IMR-90 (cell line): ENCODE measurements around the gene ROR2. TPM values are rescaled to one million over a fixed set of nuclear protein-coding genes. Genes with fewer than 3 reads are reported as not detected.

Experiments
- ATAC-seq: fragments of 200-7000 bp; cut with Tn5 transposase; 2 replicates; pipeline ENCODE4 v1.9.1; 2020; ENCODE audit warnings: low read depth, mild to moderate bottlenecking, moderate library complexity
- BruUV-seq: library from RNA; stranded (reverse); fragments of 400-500 nt; replicated peaks from 2 replicates; lab custom pipeline; 2021; lab: Mats Ljungman, UMichigan
- CTCF ChIA-PET: fragments of 300-600 bp; formaldehyde crosslinking; extraction: SDS; loops from one replicate; lab custom pipeline; 2021; ENCODE audit warnings: antibody characterized with exemption; lab: Yijun Ruan, JAX
- POLR2A ChIA-PET: fragments of 300-600 bp; sonication (Branson Sonifier 250); formaldehyde crosslinking; loops from one replicate; lab custom pipeline; 2022; ENCODE audit warnings: antibody characterized with exemption; ENCODE audit not compliant: unreplicated experiment; lab: Charles Lee
- DNase-seq: peaks from one replicate; pipeline ENCODE4 v3.0.0; 2013
- H2AFZ ChIP-seq: replicated peaks from 2 replicates; pipeline ENCODE3; 2013; ENCODE audit warnings: low read length, mild to moderate bottlenecking; ENCODE audit not compliant: poor library complexity
- H2AK5ac ChIP-seq: 2 replicates; pipeline ENCODE4 v1.6.1; 2013; ENCODE audit warnings: low read depth, low read length, inconsistent platforms
- H2AK9ac ChIP-seq: replicated peaks from 2 replicates; pipeline ENCODE3; 2013; ENCODE audit warnings: mild to moderate bottlenecking, low read depth, low read length, moderate library complexity; ENCODE audit not compliant: poor library complexity
- H2BK120ac ChIP-seq: 2 replicates; pipeline ENCODE4 v1.6.1; 2013; ENCODE audit warnings: low read depth, low read length, inconsistent platforms
- H2BK15ac ChIP-seq: 3 replicates; pipeline ENCODE4 v1.6.1; 2013; ENCODE audit warnings: low read depth, low read length, inconsistent platforms
- H2BK20ac ChIP-seq: 2 replicates; pipeline ENCODE4 v1.6.1; 2013; ENCODE audit warnings: low read depth, mild to moderate bottlenecking, inconsistent platforms, low read length, moderate library complexity
- H2BK5ac ChIP-seq: 2 replicates; pipeline ENCODE4 v1.6.1; 2013; ENCODE audit warnings: mild to moderate bottlenecking, low read depth, low read length, inconsistent platforms; ENCODE audit not compliant: poor library complexity, severe bottlenecking
- H3K14ac ChIP-seq: replicated peaks from 2 replicates; pipeline ENCODE4 v1.6.1; 2013; ENCODE audit warnings: low read depth, low read length, inconsistent platforms
- H3K18ac ChIP-seq: 2 replicates; pipeline ENCODE4 v1.6.1; 2013; ENCODE audit warnings: low read depth, low read length, control low read depth
- H3K23ac ChIP-seq: 2 replicates; pipeline ENCODE4 v1.6.1; 2013; ENCODE audit warnings: low read depth, low read length, inconsistent platforms
- H3K27ac ChIP-seq: 2 replicates; pipeline ENCODE4 v1.5.1; 2013; ENCODE audit warnings: mild to moderate bottlenecking, control low read depth, low read length; ENCODE audit not compliant: insufficient read depth
- H3K27me3 ChIP-seq: 2 replicates; pipeline ENCODE4 v1.6.1; 2013; ENCODE audit warnings: low read length; ENCODE audit not compliant: control insufficient read depth, insufficient read depth
- H3K36me3 ChIP-seq: 2 replicates; pipeline ENCODE4 v1.6.1; 2013; ENCODE audit warnings: low read length, mixed read lengths; ENCODE audit not compliant: control insufficient read depth, insufficient read depth
- H3K4ac ChIP-seq: 2 replicates; pipeline ENCODE4 v1.6.1; 2013; ENCODE audit warnings: low read depth, low read length, inconsistent platforms
- H3K4me1 ChIP-seq: 2 replicates; pipeline ENCODE4 v1.6.1; 2013; ENCODE audit warnings: low read length, mixed read lengths; ENCODE audit not compliant: control insufficient read depth, insufficient read depth
- H3K4me2 ChIP-seq: 2 replicates; pipeline ENCODE4 v1.6.1; 2013; ENCODE audit warnings: low read depth, mild to moderate bottlenecking, control low read depth, low read length, moderate library complexity
- H3K4me3 ChIP-seq: 2 replicates; pipeline ENCODE4 v1.5.1; 2013; ENCODE audit warnings: low read depth, mild to moderate bottlenecking, control low read depth, low read length, moderate library complexity; ENCODE audit not compliant: insufficient read depth
- H3K56ac ChIP-seq: 2 replicates; pipeline ENCODE4 v1.6.1; 2013; ENCODE audit warnings: low read length, inconsistent platforms; ENCODE audit not compliant: insufficient read depth; ENCODE audit errors: extremely low read depth
- H3K79me1 ChIP-seq, 2 experiments: 2 replicates each; pipeline ENCODE4 v1.6.1; 2013; ENCODE audit warnings: low read length in 2 of 2, inconsistent platforms in 1 of 2, low read depth in 1 of 2
- H3K9ac ChIP-seq: 2 replicates; pipeline ENCODE4 v1.6.1; 2013; ENCODE audit warnings: low read depth, low read length, control low read depth
- H3K9me1 ChIP-seq: 2 replicates; pipeline ENCODE4 v1.6.1; 2013; ENCODE audit warnings: low read length, inconsistent platforms; ENCODE audit not compliant: insufficient read depth
- H3K9me3 ChIP-seq: 2 replicates; pipeline ENCODE4 v1.6.1; 2013; ENCODE audit warnings: low read length; ENCODE audit not compliant: control insufficient read depth, insufficient read depth
- H4K20me1 ChIP-seq: 2 replicates; pipeline ENCODE4 v1.6.1; 2013; ENCODE audit warnings: low read length, inconsistent platforms; ENCODE audit not compliant: insufficient read depth
- H4K5ac ChIP-seq: 2 replicates; pipeline ENCODE4 v1.6.1; 2013; ENCODE audit warnings: mild to moderate bottlenecking, low read depth, low read length, control low read depth
- H4K8ac ChIP-seq, 2 experiments: 2 replicates each; pipeline ENCODE4 v1.6.1; 2013; ENCODE audit warnings: low read depth in 2 of 2, low read length in 2 of 2, control low read depth in 1 of 2, inconsistent platforms in 1 of 2
- H4K91ac ChIP-seq: 2 replicates; pipeline ENCODE4 v1.6.1; 2013; ENCODE audit warnings: low read depth, low read length, inconsistent platforms; ENCODE audit not compliant: insufficient read depth
- BHLHE40 ChIP-seq: fragments of 150-350 bp; IDR thresholded peaks from 2 replicates; pipeline ENCODE4 v1.6.1; 2016; ENCODE audit warnings: mild to moderate bottlenecking, low read depth, low read length
- CEBPB ChIP-seq: IDR thresholded peaks from 2 replicates; pipeline ENCODE4 v1.6.1; 2012; ENCODE audit warnings: low read depth, low read length, improper control_type of control experiment
- CHD1 ChIP-seq: IDR thresholded peaks from 2 replicates; pipeline ENCODE4 v1.6.1; 2012; ENCODE audit warnings: low read depth, low read length, improper control_type of control experiment
- CTCF ChIP-seq: conservative IDR thresholded peaks from 2 replicates; pipeline ENCODE4 v1.5.1; 2012; ENCODE audit warnings: mild to moderate bottlenecking, low read depth, low read length, improper control_type of control experiment
- ELK1 ChIP-seq: fragments of 150-350 bp; IDR thresholded peaks from 2 replicates; pipeline ENCODE4 v1.6.1; 2016; ENCODE audit warnings: low read depth, mild to moderate bottlenecking, low read length, moderate library complexity, borderline replicate concordance
- FOS ChIP-seq: fragments of 150-350 bp; IDR thresholded peaks from 2 replicates; pipeline ENCODE4 v1.6.1; 2016; ENCODE audit warnings: low read depth, low read length
- MAFK ChIP-seq: IDR thresholded peaks from 2 replicates; pipeline ENCODE4 v1.6.1; 2012; ENCODE audit warnings: low read depth, low read length, improper control_type of control experiment
- MAZ ChIP-seq: IDR thresholded peaks from 2 replicates; pipeline ENCODE4 v1.6.1; 2012; ENCODE audit warnings: low read depth, mild to moderate bottlenecking, low read length, improper control_type of control experiment, moderate library complexity, borderline replicate concordance
- MXI1 ChIP-seq: IDR thresholded peaks from 2 replicates; pipeline ENCODE4 v1.6.1; 2012; ENCODE audit warnings: low read depth, mild to moderate bottlenecking, low read length, moderate library complexity, borderline replicate concordance
- NFE2L2 ChIP-seq: fragments of 150-350 bp; IDR thresholded peaks from 2 replicates; pipeline ENCODE4 v1.6.1; 2016; ENCODE audit warnings: low read depth, mild to moderate bottlenecking, low read length
- POLR2A ChIP-seq: IDR thresholded peaks from 2 replicates; pipeline ENCODE4 v1.6.1; 2012; ENCODE audit warnings: mild to moderate bottlenecking, low read depth, low read length
- RAD21 ChIP-seq: IDR thresholded peaks from 2 replicates; pipeline ENCODE4 v1.6.1; 2012; ENCODE audit warnings: low read length, improper control_type of control experiment
- RCOR1 ChIP-seq: IDR thresholded peaks from 2 replicates; pipeline ENCODE4 v1.6.1; 2012; ENCODE audit warnings: mild to moderate bottlenecking, low read length, improper control_type of control experiment; ENCODE audit not compliant: insufficient replicate concordance
- RFX5 ChIP-seq: IDR thresholded peaks from 2 replicates; pipeline ENCODE4 v1.8.0; 2012; ENCODE audit warnings: low read depth, mild to moderate bottlenecking, low read length, moderate library complexity
- SMC3 ChIP-seq: fragments of 150-350 bp; IDR thresholded peaks from 2 replicates; pipeline ENCODE4 v1.6.1; 2016; ENCODE audit warnings: low read depth, mild to moderate bottlenecking, antibody characterized with exemption, low read length, moderate library complexity
- USF2 ChIP-seq: fragments of 150-350 bp; IDR thresholded peaks from 2 replicates; pipeline ENCODE4 v1.6.1; 2017; ENCODE audit warnings: mild to moderate bottlenecking, antibody characterized with exemption, low read length, low read depth
- WGBS, 2 experiments: methylation state at CpG; one replicate each; pipeline versions ENCODE4 v1.1.5 to v1.1.7; 2013; ENCODE audit warnings: missing lambda C conversion rate in 2 of 2; ENCODE audit not compliant: insufficient read length in 1 of 2; ENCODE audit errors: extremely low coverage in 2 of 2; 5-methylcytosine and 5-hydroxymethylcytosine counted together
- dilution Hi-C: fragments of 300-500 bp; cut with HindIII; formaldehyde crosslinking; loops from one replicate; pipeline ENCODE4 v1.14.3; 2018; ENCODE audit warnings: low sequenced_read_pairs; ENCODE audit not compliant: unreplicated experiment
- in situ Hi-C: fragments of 300-500 bp; cut with MboI; formaldehyde crosslinking; loops from 3 replicates; pipeline ENCODE4 v1.14.3; 2019; ENCODE audit warnings: low sequenced_read_pairs, inconsistent platforms, mixed read lengths
- intact Hi-C: fragments of 100-400 bp; cut with micrococcal nuclease; formaldehyde crosslinking; loops from 2 replicates; pipeline ENCODE4 v1.10.0; 2022
- polyA plus RNA-seq, 3 experiments: library from polyadenylated mRNA; depleted of rRNA; stranded (reverse); fragments of >200 nt; gene quantifications; 2 replicates each; pipeline ENCODE4 v1.2.3, GENCODE V29; 2012; ENCODE audit warnings: low replicate concordance in 1 of 3
- total RNA-seq: library from RNA; depleted of rRNA; stranded (reverse); fragments of >200 nt; gene quantifications from 2 replicates; pipeline ENCODE4 v1.2.3, GENCODE V29; 2012

The ROR2 gene
- total and polyA plus RNA-seq, 2 of the 4 experiments (the other 2 are of a cell fraction) = 2.3 to 4.8 TPM

GRCh38 chr9:91815896-91816295 lies 134.1 kb downstream of the ROR2 start:
- Histone ChIP-seq H3K79me1 (no peaks in the 10 kb centered on the region), H4K91ac (no peak overlapping the region; the same call in 1 of the 2 replicates), H4K8ac (no peak overlapping the region), H3K4me2 (no peak overlapping the region), H3K4me3 (no peak overlapping the region), H4K5ac (no peak overlapping the region; the same call in 1 of the 2 replicates), H3K23ac (no peak overlapping the region), H3K4ac (peak overlapping the region; percentile 32), H2BK120ac (no peak overlapping the region), H3K9me1 (peaks cover 6% of the 10 kb centered on the region; the same call in 1 of the 2 replicates), H4K20me1 (peaks cover 12% of the 10 kb centered on the region; the same call in 1 of the 2 replicates), H3K36me3 (no peaks in the 10 kb centered on the region), H3K18ac (peak overlapping the region; percentile 42; the same call in 1 of the 2 replicates), H2BK15ac (peak overlapping the region; percentile 30; the same call in 1 of the 3 replicates), H3K9ac (no peak overlapping the region), H3K56ac (no peak overlapping the region), H2AK9ac (no peak overlapping the region), H2AK5ac (peak overlapping the region; percentile 71), H3K27me3 (peaks cover 11% of the 10 kb centered on the region; the same call in 1 of the 2 replicates), H3K4me1 (peaks cover 39% of the 10 kb centered on the region), H2BK20ac (no peak overlapping the region), H3K27ac (no peak overlapping the region), H3K9me3 (no peaks in the 10 kb centered on the region), H3K14ac (no peak overlapping the region), H2BK5ac (no peak overlapping the region), H2AFZ (no peak overlapping the region)
- intact Hi-C loops (loop anchor here (5.0 kb wide), 2 partner anchors 39 to 131 kb away; no protein-coding TSS in a partner anchor), dilution Hi-C loops (no loop called here), in situ Hi-C loops (no loop called here)
- DNase-seq = no peak
- BruUV-seq = no TSS peak
- 93% methylated on average over 8 of the region's 10 CpGs; no CpG with 5 or more reads in 1 of the 2 experiments for WGBS, 2 experiments
- ATAC-seq = no peak
- ChIA-PET CTCF (no interaction called here), POLR2A (no interaction called here)
- no peak for TF ChIP-seq USF2
- no peak for TF ChIP-seq RCOR1
- TF ChIP-seq FOS = no peak
- TF ChIP-seq POLR2A = no peak
- TF ChIP-seq NFE2L2 = no peak
- no peak for TF ChIP-seq RAD21
- TF ChIP-seq CTCF = no peak
- TF ChIP-seq RFX5 = no peak
- no peak for TF ChIP-seq MAFK
- TF ChIP-seq MXI1 = no peak
- TF ChIP-seq MAZ = no peak
- no peak for TF ChIP-seq BHLHE40
- TF ChIP-seq CEBPB = no peak
- no peak for TF ChIP-seq CHD1
- TF ChIP-seq ELK1 = no peak
- no peak for TF ChIP-seq SMC3
